K562 (cell line): ENCODE measurements around the gene BST1. TPM values are rescaled to one million over a fixed set of nuclear protein-coding genes. Genes with fewer than 3 reads are reported as not detected.

Experiments used
- FOXM1 ChIP-seq, 2 experiments: fragments of 450-650 bp in 1 of 2; sonication (generic) in 1 of 2; formaldehyde crosslinking in 1 of 2; IDR thresholded peaks; 2 replicates each; pipeline versions ENCODE4 v1.6.1 to v1.9.0; 2017 to 2022; ENCODE audit warnings: low read depth in 2 of 2, mild to moderate bottlenecking in 2 of 2, missing genetic modification reagents in 1 of 2, moderate library complexity in 1 of 2
- HOXB6 ChIP-seq: fragments of 250-450 bp; sonication (Bioruptor Pico); IDR thresholded peaks from 2 replicates; pipeline ENCODE4 v1.5.1; 2022; ENCODE audit warnings: mild to moderate bottlenecking, borderline replicate concordance
- U2AF2 ChIP-seq: fragments of 200-400 bp; formaldehyde crosslinking; optimal IDR thresholded peaks from 2 replicates; pipeline ENCODE3; 2017; ENCODE audit warnings: low read depth, mild to moderate bottlenecking, low read length
- USF1 ChIP-seq: sonication (generic); formaldehyde crosslinking; IDR thresholded peaks from 2 replicates; pipeline ENCODE4 v1.9.0; 2022; ENCODE audit warnings: mild to moderate bottlenecking, missing genetic modification reagents
- ZBTB34 ChIP-seq: fragments of 250-450 bp; sonication (Bioruptor Pico); IDR thresholded peaks from 2 replicates; pipeline ENCODE4 v1.8.0; 2021; ENCODE audit warnings: mild to moderate bottlenecking, moderate library complexity
- ZC3H4 ChIP-seq: sonication (generic); formaldehyde crosslinking; IDR thresholded peaks from 2 replicates; pipeline ENCODE4 v1.9.0; 2021; ENCODE audit warnings: missing genetic modification reagents, borderline replicate concordance
- ZFP91 ChIP-seq: sonication (generic); formaldehyde crosslinking; IDR thresholded peaks from 2 replicates; pipeline ENCODE4 v1.8.0; 2022; ENCODE audit warnings: mild to moderate bottlenecking, missing genetic modification reagents
- polyA plus RNA-seq, 8 experiments: library from polyadenylated mRNA; depleted of rRNA in 4 of 8; stranded (reverse) in 5 of 8; unstranded in 3 of 8; fragments of >200 nt; fragmentation: Nextera tagmentation in 2 of 8; fragmentation: Illumina TruSeq in 1 of 8; extraction: Ambion mirVana in 2 of 8; extraction: Trizol in 1 of 8; gene quantifications; 2 replicates each; pipeline versions ENCODE4 v1.2.1 to v1.2.3, GENCODE V29; 2011 to 2014; ENCODE audit warnings: inconsistent platforms in 1 of 8, missing spikeins in 1 of 8
- total RNA-seq, 7 experiments: library from RNA; depleted of rRNA in 6 of 7; stranded (reverse); fragments of >200 nt in 6 of 7; fragmentation: Illumina TruSeq in 2 of 7; extraction: Trizol in 2 of 7; gene quantifications; 2 replicates each; pipeline versions ENCODE4 v1.2.1 to v1.2.3, GENCODE V29; 2011 to 2021; ENCODE audit warnings: low replicate concordance in 1 of 7

Gene BST1
- total and polyA plus RNA-seq, 9 of the 15 experiments (the other 6 are each of a cell fraction or from before 2014, with no cell fraction given): 0.04 to 0.38 (median 0.07) TPM; not detected in 6

DNA sequence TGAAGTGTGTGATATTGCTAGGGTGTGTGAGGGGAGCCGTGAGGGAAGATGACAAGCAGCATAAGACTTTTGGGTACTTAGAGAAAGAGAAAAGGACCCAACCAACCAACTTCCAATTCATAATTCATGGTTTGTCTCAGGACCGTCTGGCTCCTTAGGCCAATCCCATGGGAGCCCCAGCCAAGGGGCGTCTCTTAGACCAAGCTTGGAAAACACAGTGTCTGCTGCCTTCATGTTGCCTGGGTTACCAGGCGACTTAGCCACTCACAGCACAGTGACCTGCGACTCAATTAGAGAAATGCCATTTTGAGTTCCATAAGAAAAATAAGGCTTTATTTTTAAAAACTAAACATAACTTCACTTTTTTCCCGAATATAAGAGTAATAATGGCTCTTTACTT is 32.7 kb downstream of the BST1 start (continued):
- TF ChIP-seq ZBTB34 (CRISPR knock-in tag): no peak
- no peak for TF ChIP-seq ZFP91
- no peak for TF ChIP-seq USF1 (CRISPR knock-in tag)
- TF ChIP-seq ZC3H4: no peak
- TF ChIP-seq U2AF2: no peak
- TF ChIP-seq FOXM1 (IDR thresholded peaks at IDR 0.05; ENCODE audit: low read depth): no peak
- no peak for TF ChIP-seq FOXM1 (CRISPR knock-in tag; IDR thresholded peaks at IDR 0.05; ENCODE audit: low read depth)
- TF ChIP-seq HOXB6 (CRISPR knock-in tag): no peak
- TF ChIP-seq, all 486 proteins: peak for 0
